IPS-18a (cell line): ENCODE data around the gene ANKRD44.
"Not testable (repeated sequence)": the region's sequence is repeated elsewhere in the genome, so short reads cannot be mapped to it uniquely, and the experiment has no call there.

Experiments
- H3K27ac ChIP-seq: one replicate; pipeline ENCODE4 v1.5.1; 2013; ENCODE audit warnings: low read length
- H3K27me3 ChIP-seq: one replicate; pipeline ENCODE4 v1.6.1; 2013; ENCODE audit warnings: mild to moderate bottlenecking, low read length; ENCODE audit not compliant: control insufficient read depth, insufficient read depth
- H3K36me3 ChIP-seq: one replicate; pipeline ENCODE4 v1.6.1; 2013; ENCODE audit warnings: low read depth, low read length; ENCODE audit not compliant: control insufficient read depth
- H3K4me1 ChIP-seq: one replicate; pipeline ENCODE4 v1.6.1; 2013; ENCODE audit warnings: low read depth, low read length; ENCODE audit not compliant: control insufficient read depth
- H3K4me3 ChIP-seq: one replicate; pipeline ENCODE4 v1.5.1; 2013; ENCODE audit warnings: low read length
- H3K9ac ChIP-seq: one replicate; pipeline ENCODE4 v1.6.1; 2013; ENCODE audit warnings: mild to moderate bottlenecking, low read length, moderate library complexity
- H3K9me3 ChIP-seq: one replicate; pipeline ENCODE4 v1.6.1; 2013; ENCODE audit warnings: low read depth, low read length; ENCODE audit not compliant: control insufficient read depth

ANKRD44 gene

GRCh38 chr2:197240421-197241041 lies 70.0 kb downstream of the ANKRD44 start:
- H3K36me3 ChIP-seq = no peaks in the 10 kb centered on the region
- no peak overlapping the region for H3K4me3 ChIP-seq
- H3K4me1 ChIP-seq = no peaks in the 10 kb centered on the region
- no peaks in the 10 kb centered on the region for H3K27me3 ChIP-seq
- no peak overlapping the region for H3K27ac ChIP-seq
- H3K9me3 ChIP-seq = no peaks in the 10 kb centered on the region
- no peak overlapping the region for H3K9ac ChIP-seq

- not testable (repeated sequence) for H3K27ac ChIP-seq, H3K4me1 ChIP-seq, H3K36me3 ChIP-seq, H3K9me3 ChIP-seq, H3K9ac ChIP-seq, H3K27me3 ChIP-seq, H3K4me3 ChIP-seq
Measured at GRCh38 chr2:197240018-197240417, 70.6 kb downstream of the ANKRD44 start.

GRCh38 chr2:197239434-197239833 lies 71.1 kb downstream of the ANKRD44 start:
- no peaks in the 10 kb centered on the region for H3K27me3 ChIP-seq
- no peak overlapping the region for H3K9ac ChIP-seq
- no peak overlapping the region for H3K4me3 ChIP-seq
- no peaks in the 10 kb centered on the region for H3K36me3 ChIP-seq
- H3K9me3 ChIP-seq = no peaks in the 10 kb centered on the region
- no peak overlapping the region for H3K27ac ChIP-seq
- no peaks in the 10 kb centered on the region for H3K4me1 ChIP-seq

GRCh38 chr2:197238043-197238365 lies 72.6 kb downstream of the ANKRD44 start:
- no peaks in the 10 kb centered on the region for H3K4me1 ChIP-seq
- H3K9ac ChIP-seq = no peak overlapping the region
- H3K36me3 ChIP-seq = no peaks in the 10 kb centered on the region
- no peaks in the 10 kb centered on the region for H3K9me3 ChIP-seq
- H3K27me3 ChIP-seq = no peaks in the 10 kb centered on the region
- no peak overlapping the region for H3K4me3 ChIP-seq
- no peak overlapping the region for H3K27ac ChIP-seq

- Histone ChIP-seq H3K9ac (no peak overlapping the region), H3K4me3 (no peak overlapping the region), H3K36me3 (no peaks in the 10 kb centered on the region), H3K27me3 (no peaks in the 10 kb centered on the region), H3K27ac (no peak overlapping the region), H3K9me3 (no peaks in the 10 kb centered on the region), H3K4me1 (no peaks in the 10 kb centered on the region)
Measured at GRCh38 chr2:197237291-197238042, 73.1 kb downstream of the ANKRD44 start.

- Histone ChIP-seq H3K27me3 (no peaks in the 10 kb centered on the region), H3K9ac (no peak overlapping the region), H3K27ac (no peak overlapping the region), H3K36me3 (no peaks in the 10 kb centered on the region), H3K4me3 (no peak overlapping the region), H3K4me1 (no peaks in the 10 kb centered on the region), H3K9me3 (no peaks in the 10 kb centered on the region)
Measured at GRCh38 chr2:197236816-197237215, 73.8 kb downstream of the ANKRD44 start.

- no peak overlapping the region for H3K27ac ChIP-seq
- H3K27me3 ChIP-seq = no peaks in the 10 kb centered on the region
- no peak overlapping the region for H3K4me3 ChIP-seq
- no peak overlapping the region for H3K9ac ChIP-seq
- no peaks in the 10 kb centered on the region for H3K9me3 ChIP-seq
- H3K36me3 ChIP-seq = no peaks in the 10 kb centered on the region
- no peaks in the 10 kb centered on the region for H3K4me1 ChIP-seq
Measured at GRCh38 chr2:197236159-197236558, 74.4 kb downstream of the ANKRD44 start.

GRCh38 chr2:197235711-197236110 lies 74.9 kb downstream of the ANKRD44 start:
- H3K4me3 ChIP-seq = no peak overlapping the region
- H3K9ac ChIP-seq = no peak overlapping the region
- H3K27me3 ChIP-seq = no peaks in the 10 kb centered on the region
- H3K4me1 ChIP-seq = no peaks in the 10 kb centered on the region
- H3K36me3 ChIP-seq = no peaks in the 10 kb centered on the region
- no peak overlapping the region for H3K27ac ChIP-seq
- no peaks in the 10 kb centered on the region for H3K9me3 ChIP-seq

GRCh38 chr2:197234671-197235191 lies 75.8 kb downstream of the ANKRD44 start:
- no peak overlapping the region for H3K9ac ChIP-seq
- no peaks in the 10 kb centered on the region for H3K9me3 ChIP-seq
- no peak overlapping the region for H3K27ac ChIP-seq
- H3K4me1 ChIP-seq = no peaks in the 10 kb centered on the region
- no peak overlapping the region for H3K4me3 ChIP-seq
- no peaks in the 10 kb centered on the region for H3K36me3 ChIP-seq
- no peaks in the 10 kb centered on the region for H3K27me3 ChIP-seq

- Histone ChIP-seq H3K27ac (no peak overlapping the region), H3K9me3 (no peaks in the 10 kb centered on the region), H3K36me3 (no peaks in the 10 kb centered on the region), H3K27me3 (no peaks in the 10 kb centered on the region), H3K4me1 (no peaks in the 10 kb centered on the region), H3K4me3 (no peak overlapping the region), H3K9ac (no peak overlapping the region)
Measured at GRCh38 chr2:197233473-197233872, 77.1 kb downstream of the ANKRD44 start.

- Histone ChIP-seq H3K36me3 (no peaks in the 10 kb centered on the region), H3K27ac (no peak overlapping the region), H3K9me3 (no peaks in the 10 kb centered on the region), H3K4me3 (no peak overlapping the region), H3K27me3 (no peaks in the 10 kb centered on the region), H3K4me1 (no peaks in the 10 kb centered on the region), H3K9ac (no peak overlapping the region)
Measured at GRCh38 chr2:197232010-197232409, 78.6 kb downstream of the ANKRD44 start.
